B cell (primary cell): ENCODE measurements around the gene FCER1G. TPM values are rescaled to one million over a fixed set of nuclear protein-coding genes. Genes with fewer than 3 reads are reported as not detected.

Experiments
- ATAC-seq: fragments of 200-7000 bp; cut with Tn5 transposase; one replicate; pipeline ENCODE4 v1.10.0; 2021; ENCODE audit warnings: low read depth, mild to moderate bottlenecking, moderate number of reproducible peaks, moderate library complexity
- CTCF ChIA-PET: fragments of 350-600 bp; sonication (Branson Sonifier 250); formaldehyde crosslinking; loops from one replicate; lab custom pipeline; 2021; ENCODE audit warnings: antibody characterized with exemption, inconsistent platforms; lab: Charles Lee
- POLR2A ChIA-PET: fragments of 350-600 bp; sonication (Branson Sonifier 250); formaldehyde crosslinking; loops from one replicate; lab custom pipeline; 2021; ENCODE audit warnings: antibody characterized with exemption; lab: Charles Lee
- DNase-seq: peaks from one replicate; pipeline ENCODE4 v3.0.0; 2013
- H2AFZ ChIP-seq: 2 replicates; pipeline ENCODE4 v1.6.1; 2012; ENCODE audit warnings: mild to moderate bottlenecking, low read depth, low read length; ENCODE audit not compliant: insufficient read depth, poor library complexity, severe bottlenecking
- H3K27ac ChIP-seq, 2 donors: 1 replicate in 1 of 2; 2 replicates in 1 of 2; pipeline ENCODE4 v1.5.1; 2012 to 2013; ENCODE audit warnings: low read length in 2 of 2, mild to moderate bottlenecking in 2 of 2, moderate library complexity in 1 of 2
- H3K27me3 ChIP-seq, 4 experiments: fragments of 200-600 bp in 1 of 4; sonication (generic) in 1 of 4; replicated peaks in 1 of 4; 1 replicate in 2 of 4; 2 replicates in 2 of 4; pipeline versions ENCODE4 v1.6.1 to v1.7.0; 2013 to 2016; ENCODE audit warnings: low read length in 3 of 4, mild to moderate bottlenecking in 2 of 4, mixed read lengths in 1 of 4, moderate library complexity in 1 of 4; ENCODE audit not compliant: insufficient read depth in 4 of 4, control insufficient read depth in 3 of 4; ENCODE audit errors: control extremely low read depth in 1 of 4
- H3K36me3 ChIP-seq, 2 experiments: replicated peaks in 1 of 2; 1 replicate in 1 of 2; 2 replicates in 1 of 2; pipeline versions ENCODE4 v1.6.1 to v1.7.1; 2013; ENCODE audit warnings: low read length in 1 of 2; ENCODE audit not compliant: insufficient read depth in 2 of 2, control insufficient read depth in 1 of 2; ENCODE audit errors: control extremely low read depth in 1 of 2, extremely low read depth in 1 of 2
- H3K4me1 ChIP-seq, 2 donors: fragments of 200-600 bp in 1 of 2; sonication (generic) in 1 of 2; 1 replicate in 1 of 2; 2 replicates in 1 of 2; pipeline versions ENCODE4 v1.5.1 to v1.6.1; 2013 to 2017; ENCODE audit warnings: low read length in 2 of 2; ENCODE audit not compliant: control insufficient read depth in 2 of 2, insufficient read depth in 2 of 2
- H3K4me2 ChIP-seq: replicated peaks from 2 replicates; pipeline ENCODE3; 2012; ENCODE audit warnings: mild to moderate bottlenecking, low read depth, low read length; ENCODE audit not compliant: poor library complexity, severe bottlenecking
- H3K4me3 ChIP-seq, 5 experiments: fragments of 200-600 bp in 1 of 5; sonication (generic) in 1 of 5; 1 replicate in 3 of 5; 2 replicates in 2 of 5; pipeline versions ENCODE4 v1.5.1 to v1.7.0; 2011 to 2016; ENCODE audit warnings: low read length in 4 of 5, mild to moderate bottlenecking in 4 of 5, low read depth in 2 of 5, control low read depth in 1 of 5, moderate library complexity in 1 of 5; ENCODE audit not compliant: insufficient read depth in 1 of 5; ENCODE audit errors: control extremely low read depth in 1 of 5, extremely low read depth in 1 of 5
- H3K79me2 ChIP-seq: fragments of 200-600 bp; sonication (generic); one replicate; pipeline ENCODE4 v1.6.0; 2016; ENCODE audit warnings: low read length; ENCODE audit not compliant: control insufficient read depth, insufficient read depth
- H3K9ac ChIP-seq: fragments of 200-600 bp; sonication (generic); 2 replicates; pipeline ENCODE4 v1.6.1; 2017; ENCODE audit warnings: mild to moderate bottlenecking, low read length, moderate library complexity
- H3K9me3 ChIP-seq, 3 donors: one replicate each; pipeline versions ENCODE4 v1.6.1 to v1.7.1; 2013; ENCODE audit warnings: low read length in 2 of 3; ENCODE audit not compliant: control insufficient read depth in 2 of 3, insufficient read depth in 1 of 3; ENCODE audit errors: control extremely low read depth in 1 of 3
- H4K20me1 ChIP-seq: 2 replicates; pipeline ENCODE4 v1.6.0; 2012; ENCODE audit warnings: mild to moderate bottlenecking, low read length; ENCODE audit not compliant: insufficient read depth, control insufficient read depth, poor library complexity, severe bottlenecking
- H3K27ac Mint-ChIP-seq: one replicate; pipeline ENCODE4 v1.8.0; 2021; ENCODE audit warnings: mixed read lengths
- H3K27me3 Mint-ChIP-seq: one replicate; pipeline ENCODE4 v1.8.0; 2021; ENCODE audit warnings: mixed read lengths
- H3K4me1 Mint-ChIP-seq: one replicate; pipeline ENCODE4 v1.8.0; 2021; ENCODE audit warnings: mixed read lengths
- H3K4me3 Mint-ChIP-seq: one replicate; pipeline ENCODE4 v1.8.0; 2021; ENCODE audit warnings: mixed read lengths
- H3K9me3 Mint-ChIP-seq: one replicate; pipeline ENCODE4 v1.8.0; 2022; ENCODE audit warnings: mixed read lengths; ENCODE audit not compliant: insufficient read depth
- CTCF ChIP-seq: fragments of 200-600 bp; IDR thresholded peaks from one replicate; pipeline ENCODE4 v1.8.0; 2022; ENCODE audit warnings: antibody characterized with exemption, mild to moderate bottlenecking
- EZH2 ChIP-seq: IDR thresholded peaks from 2 replicates; pipeline ENCODE4 v1.6.1; 2012; ENCODE audit warnings: borderline replicate concordance, low read depth, mild to moderate bottlenecking, moderate library complexity, low read length; ENCODE audit not compliant: insufficient read depth, poor library complexity, severe bottlenecking
- WGBS: methylation state at CpG from one replicate; pipeline ENCODE4 v1.1.5; 2013; ENCODE audit warnings: missing lambda C conversion rate; ENCODE audit not compliant: insufficient coverage; 5-methylcytosine and 5-hydroxymethylcytosine counted together
- intact Hi-C: fragments of 100-400 bp; cut with micrococcal nuclease; formaldehyde crosslinking; loops from one replicate; pipeline ENCODE4 v1.10.0; 2022
- polyA plus RNA-seq: library from polyadenylated mRNA; depleted of rRNA; stranded (reverse); fragments of >200 nt; gene quantifications from 2 replicates; pipeline ENCODE4 v1.2.3, GENCODE V29; 2012
- total RNA-seq, 2 donors: library from RNA; stranded (reverse); fragments of 120-200 nt in 1 of 2; gene quantifications; 1 replicate in 1 of 2; 2 replicates in 1 of 2; pipeline versions ENCODE4 v1.2.3 to v1.2.4, GENCODE V29; 2013 to 2022

The FCER1G gene
- total and polyA plus RNA-seq, 2 donors (not counting 1 experiment from before 2014, with no cell fraction given) = 0.76 to 13.6 TPM

- POLR2A ChIA-PET = interaction anchor here (0.6 to 1.4 kb wide), 4 partner anchors 10 to 120 kb away, joined by 3 to 4 read pairs (median 4); no protein-coding TSS in a partner anchor
These were observed 29.3 kb upstream of the FCER1G start for GRCh38 chr1:161185732-161186311.

More at GRCh38 chr1:161185732-161186311, 29.3 kb upstream of the FCER1G start:
- TF ChIP-seq EZH2 (no peak), CTCF (no peak)
- Histone ChIP-seq H3K4me2 (peak overlapping the region; percentile 70), H3K27me3 (no peaks in the 10 kb centered on the region), H3K4me1 (peaks cover 73 to 88% of the 10 kb centered on the region in 2 donors), H3K9me3 (no peaks in the 10 kb centered on the region), H2AFZ (no peak overlapping the region), H3K9ac (peak overlapping the region; percentile 55), H3K79me2 (peaks cover 7% of the 10 kb centered on the region), H3K4me3 (peak overlapping the region; percentile 12 to 63 (median 33)), H3K36me3 (no peaks in the 10 kb centered on the region), H4K20me1 (no peaks in the 10 kb centered on the region), H3K27ac (peak overlapping the region; percentile 86 to 94)
- peak; percentile 83 for DNase-seq
- peak overlapping the region; percentile 71 for H3K4me3 Mint-ChIP-seq
- ATAC-seq = peak; percentile 57
- no CpG with 5 or more reads among the region's 2 CpGs for WGBS
- H3K27me3 Mint-ChIP-seq = no peaks in the 10 kb centered on the region
- peaks cover 74% of the 10 kb centered on the region for H3K4me1 Mint-ChIP-seq
- intact Hi-C loops = loop anchor here (1.0 to 5.0 kb wide), 5 partner anchors 9 to 128 kb away; partner anchors contain the start of genes B4GALT3, DEDD, NDUFS2 and SDHC
- H3K27ac Mint-ChIP-seq = peak overlapping the region; percentile 93
- no peaks in the 10 kb centered on the region for H3K9me3 Mint-ChIP-seq
- CTCF ChIA-PET = interaction anchor here (0.6 to 2.7 kb wide), 12 partner anchors 9 to 197 kb away, joined by 3 to 13 read pairs (median 3); partner anchors contain the start of genes ADAMTS4, NDUFS2, PPOX and TOMM40L
